Endodermal cell (in vitro differentiated cells): ENCODE results near the gene ALDH3B2. TPM values are rescaled to one million over a fixed set of nuclear protein-coding genes. Genes with fewer than 3 reads are reported as not detected.

ENCODE experiments used
- DNase-seq: peaks from one replicate; pipeline ENCODE4 v3.0.0-alpha.2; 2017
- H3K27ac ChIP-seq: 2 replicates; pipeline ENCODE4 v1.5.1; 2013; ENCODE audit warnings: mild to moderate bottlenecking, low read depth, low read length, moderate library complexity
- H3K27me3 ChIP-seq: 2 replicates; pipeline ENCODE4 v1.6.1; 2013; ENCODE audit warnings: mild to moderate bottlenecking, low read length, moderate library complexity; ENCODE audit not compliant: insufficient read depth, control insufficient read depth, poor library complexity, severe bottlenecking
- H3K36me3 ChIP-seq: 2 replicates; pipeline ENCODE4 v1.7.0; 2013; ENCODE audit warnings: mild to moderate bottlenecking, low read length, moderate library complexity; ENCODE audit not compliant: control insufficient read depth, insufficient read depth
- H3K4me1 ChIP-seq: one replicate; pipeline ENCODE4 v1.7.0; 2013; ENCODE audit warnings: low read length; ENCODE audit not compliant: control insufficient read depth, insufficient read depth
- H3K4me3 ChIP-seq: 2 replicates; pipeline ENCODE4 v1.5.1; 2013; ENCODE audit warnings: mild to moderate bottlenecking, low read length, moderate library complexity
- H3K9ac ChIP-seq: 2 replicates; pipeline ENCODE4 v1.6.1; 2013; ENCODE audit warnings: mild to moderate bottlenecking, low read length, moderate library complexity; ENCODE audit not compliant: poor library complexity, severe bottlenecking; ENCODE audit errors: extremely low read depth
- H3K9me3 ChIP-seq: 2 replicates; pipeline ENCODE4 v1.6.1; 2013; ENCODE audit warnings: mild to moderate bottlenecking, low read length, moderate library complexity; ENCODE audit not compliant: control insufficient read depth
- H3K27ac Mint-ChIP-seq: 2 replicates; pipeline ENCODE4 v1.8.0; 2020; ENCODE audit warnings: mixed read lengths
- H3K27me3 Mint-ChIP-seq: 2 replicates; pipeline ENCODE4 v1.8.0; 2021; ENCODE audit warnings: mild to moderate bottlenecking, mixed read lengths; ENCODE audit not compliant: insufficient read depth
- H3K36me3 Mint-ChIP-seq: 2 replicates; pipeline ENCODE4 v1.8.0; 2020; ENCODE audit warnings: low read depth, mixed read lengths
- H3K4me1 Mint-ChIP-seq: 2 replicates; pipeline ENCODE4 v1.8.0; 2020; ENCODE audit warnings: mixed read lengths
- H3K4me3 Mint-ChIP-seq: 2 replicates; pipeline ENCODE4 v1.8.0; 2020; ENCODE audit warnings: mild to moderate bottlenecking, moderate library complexity, mixed read lengths
- H3K9me3 Mint-ChIP-seq: 2 replicates; pipeline ENCODE4 v1.8.0; 2020; ENCODE audit warnings: mild to moderate bottlenecking, mixed read lengths
- WGBS, 2 experiments: methylation state at CpG; one replicate each; pipeline versions ENCODE4 v1.1.5 to v1.1.7; 2013; ENCODE audit warnings: missing lambda C conversion rate in 2 of 2, mixed read lengths in 1 of 2; ENCODE audit not compliant: insufficient coverage in 1 of 2, insufficient read length in 1 of 2; 5-methylcytosine and 5-hydroxymethylcytosine counted together
- total RNA-seq, 2 donors: library from RNA; stranded (reverse); fragmentation: NEBNext Ultra II Directional in 1 of 2; extraction: Animal tissue kit (Norgen Biotek cat#: 25700) in 1 of 2; gene quantifications; 2 replicates in 1 of 2; 3 replicates in 1 of 2; pipeline ENCODE4 v1.2.1, GENCODE V29; 2021
- TF ChIP-seq, protein P1 (sequence below): fragments of 200-600 bp; sonication (generic); conservative IDR thresholded peaks from 2 replicates; pipeline ENCODE4 v1.5.0; 2021; ENCODE audit warnings: antibody characterized with exemption, mild to moderate bottlenecking

ALDH3B2 gene
- total RNA-seq, 2 donors from 2014 or later: not detected

DNA sequence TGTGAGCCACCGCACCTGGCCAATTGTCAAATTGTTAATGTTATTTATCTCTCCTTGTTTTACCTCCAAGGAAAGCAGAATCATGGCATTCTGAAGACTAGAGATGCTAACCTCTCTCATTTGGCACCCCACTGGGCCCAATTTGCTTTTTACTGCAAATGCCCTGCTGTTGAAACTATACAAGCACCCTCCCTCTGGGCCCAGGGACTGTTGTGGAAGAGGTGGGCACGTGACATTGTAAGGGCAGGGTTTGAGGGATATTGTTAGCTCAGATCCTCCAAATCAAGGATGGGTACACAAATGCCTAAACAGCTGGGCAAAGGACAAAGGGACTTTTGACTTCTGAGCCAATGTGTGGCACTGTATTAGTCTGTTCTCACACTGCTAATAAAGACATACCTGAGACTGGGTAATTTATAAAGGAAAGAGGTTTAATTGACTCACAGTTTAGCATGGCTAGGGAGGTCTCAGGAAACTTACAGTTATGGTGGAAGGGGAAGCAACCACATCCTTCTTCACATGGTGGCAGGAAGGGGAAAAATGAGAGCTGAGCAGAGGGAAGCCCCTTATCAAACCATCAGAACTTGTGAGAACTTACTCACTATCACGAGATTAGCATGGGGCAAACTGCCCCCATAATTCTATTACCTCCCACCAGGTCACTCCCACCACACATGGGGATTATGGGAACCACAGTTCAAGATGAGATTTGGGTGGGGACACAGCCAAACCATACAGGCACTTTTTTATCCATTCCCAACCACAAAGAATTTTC, 6.5 kb upstream of the ALDH3B2 start:
- WGBS, 2 experiments: 72 to 91% methylated on average over 1 to 3 of the region's 3 CpGs
- no peak overlapping the region for H3K4me3 Mint-ChIP-seq
- no peak overlapping the region for H3K27ac ChIP-seq
- H3K36me3 Mint-ChIP-seq: no peaks in the 10 kb centered on the region
- no peak for DNase-seq
- H3K4me1 Mint-ChIP-seq: no peaks in the 10 kb centered on the region
- H3K9me3 Mint-ChIP-seq: peaks cover 6% of the 10 kb centered on the region
- no peak overlapping the region for H3K27ac Mint-ChIP-seq
- no peaks in the 10 kb centered on the region for H3K9me3 ChIP-seq
- no peak overlapping the region for H3K4me3 ChIP-seq
- no peak overlapping the region for H3K9ac ChIP-seq
- H3K36me3 ChIP-seq: no peaks in the 10 kb centered on the region
- H3K4me1 ChIP-seq: no peaks in the 10 kb centered on the region
- TF ChIP-seq, protein P1, sequence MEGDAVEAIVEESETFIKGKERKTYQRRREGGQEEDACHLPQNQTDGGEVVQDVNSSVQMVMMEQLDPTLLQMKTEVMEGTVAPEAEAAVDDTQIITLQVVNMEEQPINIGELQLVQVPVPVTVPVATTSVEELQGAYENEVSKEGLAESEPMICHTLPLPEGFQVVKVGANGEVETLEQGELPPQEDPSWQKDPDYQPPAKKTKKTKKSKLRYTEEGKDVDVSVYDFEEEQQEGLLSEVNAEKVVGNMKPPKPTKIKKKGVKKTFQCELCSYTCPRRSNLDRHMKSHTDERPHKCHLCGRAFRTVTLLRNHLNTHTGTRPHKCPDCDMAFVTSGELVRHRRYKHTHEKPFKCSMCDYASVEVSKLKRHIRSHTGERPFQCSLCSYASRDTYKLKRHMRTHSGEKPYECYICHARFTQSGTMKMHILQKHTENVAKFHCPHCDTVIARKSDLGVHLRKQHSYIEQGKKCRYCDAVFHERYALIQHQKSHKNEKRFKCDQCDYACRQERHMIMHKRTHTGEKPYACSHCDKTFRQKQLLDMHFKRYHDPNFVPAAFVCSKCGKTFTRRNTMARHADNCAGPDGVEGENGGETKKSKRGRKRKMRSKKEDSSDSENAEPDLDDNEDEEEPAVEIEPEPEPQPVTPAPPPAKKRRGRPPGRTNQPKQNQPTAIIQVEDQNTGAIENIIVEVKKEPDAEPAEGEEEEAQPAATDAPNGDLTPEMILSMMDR: no peak
- H3K27me3 ChIP-seq: no peaks in the 10 kb centered on the region
- H3K27me3 Mint-ChIP-seq: peaks cover 3% of the 10 kb centered on the region

DNA sequence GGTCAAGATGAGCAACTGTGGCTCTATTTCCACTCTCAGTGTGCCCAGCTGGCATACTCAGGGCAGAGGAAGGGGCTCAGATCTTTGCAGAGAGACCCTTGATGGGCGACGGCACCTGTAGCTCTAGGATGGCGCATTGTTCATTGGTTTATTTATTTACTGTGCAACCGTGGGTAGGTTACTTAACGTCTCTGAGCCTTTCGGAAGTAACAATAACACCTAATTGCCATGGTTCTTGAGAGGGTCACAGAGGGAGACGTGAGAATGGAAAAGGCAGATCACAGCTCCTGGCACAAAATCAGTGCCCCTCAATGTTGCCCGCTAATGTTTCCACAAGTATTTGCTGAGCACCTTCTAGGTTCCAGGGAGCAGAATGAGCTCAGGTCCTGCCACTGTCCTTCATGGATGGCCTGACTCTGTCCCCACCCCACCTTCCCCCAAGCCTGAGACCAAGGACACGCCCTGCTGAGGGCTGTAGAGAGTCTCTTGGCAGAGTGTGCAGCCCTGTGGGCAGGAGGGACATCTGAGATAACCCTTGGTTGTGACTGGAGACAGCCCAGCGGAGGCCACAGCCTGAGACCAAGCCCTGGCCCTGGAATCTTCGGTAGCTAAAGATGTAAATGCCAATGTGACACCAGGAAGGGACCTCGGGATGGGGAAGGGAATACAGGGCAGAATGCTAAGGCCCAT, 780 bp upstream of the ALDH3B2 start:
- TF ChIP-seq, protein P1: no peak
- no peak for DNase-seq

DNA sequence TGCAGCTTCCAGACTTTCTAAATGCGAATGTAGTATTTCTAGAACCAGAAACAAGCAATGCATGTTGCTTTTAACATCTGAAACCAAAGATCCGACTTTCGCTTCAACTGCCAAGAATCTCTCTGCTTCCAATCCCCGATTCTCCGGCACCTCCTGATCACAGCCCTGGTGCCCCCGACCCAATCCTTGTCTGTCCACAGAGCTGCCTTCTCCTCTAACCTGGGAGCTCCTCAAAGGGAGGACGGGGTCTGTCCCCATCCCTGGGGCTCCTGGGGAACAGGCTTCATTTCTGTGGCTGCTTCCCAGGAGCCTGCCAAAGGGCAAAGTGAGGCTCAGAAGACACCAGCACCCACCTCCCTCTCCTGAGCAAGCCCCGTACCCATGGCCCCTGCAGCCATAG, 521 bp downstream of the ALDH3B2 start:
- WGBS, 2 experiments: 75 to 80% methylated on average over 4 to 8 of the region's 8 CpGs
- no peaks in the 10 kb centered on the region for H3K4me1 Mint-ChIP-seq

More for the DNA sequence above, 780 bp upstream of the ALDH3B2 start:
- 92 to 93% methylated on average over 11 to 12 of the region's 12 CpGs for WGBS, 2 experiments
- no peaks in the 10 kb centered on the region for H3K27me3 ChIP-seq
- H3K27me3 Mint-ChIP-seq: peaks cover 2% of the 10 kb centered on the region
- H3K4me1 Mint-ChIP-seq: no peaks in the 10 kb centered on the region
- H3K27ac ChIP-seq: no peak overlapping the region
- no peaks in the 10 kb centered on the region for H3K9me3 ChIP-seq
- no peak overlapping the region for H3K9ac ChIP-seq
- no peaks in the 10 kb centered on the region for H3K36me3 ChIP-seq
- H3K9me3 Mint-ChIP-seq: peaks cover 6% of the 10 kb centered on the region
- H3K4me1 ChIP-seq: no peaks in the 10 kb centered on the region
- no peaks in the 10 kb centered on the region for H3K36me3 Mint-ChIP-seq
- no peak overlapping the region for H3K4me3 ChIP-seq
- no peak overlapping the region for H3K27ac Mint-ChIP-seq
- no peak overlapping the region for H3K4me3 Mint-ChIP-seq

More for the DNA sequence above, 521 bp downstream of the ALDH3B2 start:
- Mint-ChIP-seq H3K9me3 (peaks cover 6% of the 10 kb centered on the region), H3K4me3 (no peak overlapping the region), H3K27me3 (peaks cover 2% of the 10 kb centered on the region), H3K27ac (no peak overlapping the region), H3K36me3 (no peaks in the 10 kb centered on the region)
- Histone ChIP-seq H3K36me3 (no peaks in the 10 kb centered on the region), H3K27me3 (no peaks in the 10 kb centered on the region), H3K4me3 (no peak overlapping the region), H3K4me1 (no peaks in the 10 kb centered on the region), H3K9me3 (no peaks in the 10 kb centered on the region), H3K27ac (no peak overlapping the region), H3K9ac (no peak overlapping the region)
- TF ChIP-seq, protein P1: no peak
- DNase-seq: peak; percentile 38
